ENCODE measurements around the gene MIS12. TPM values are rescaled to one million over a fixed set of nuclear protein-coding genes. Genes with fewer than 3 reads are reported as not detected.

MIS12 gene
- polyA plus RNA-seq, 3 donors, result 6.9 to 10.8 (median 8.9) TPM

DNA sequence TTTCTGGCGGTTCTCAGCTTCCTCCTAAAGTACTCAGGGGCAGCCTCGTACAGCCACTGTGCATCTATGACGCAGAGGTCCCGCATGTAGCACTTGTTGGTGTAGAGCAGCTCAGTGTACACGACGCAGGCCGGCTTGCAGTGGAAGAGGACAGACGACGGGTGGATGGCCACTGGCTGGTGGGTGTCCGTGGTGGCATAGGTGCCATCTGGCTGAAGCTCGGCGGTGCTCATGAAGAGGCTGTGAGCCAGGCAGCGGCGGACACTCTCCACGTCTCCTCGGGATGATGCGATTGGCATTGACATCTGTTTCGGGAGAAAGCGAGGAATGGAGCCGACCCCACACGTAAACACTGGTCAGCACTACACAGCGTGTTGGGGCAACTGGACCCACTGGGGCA is 42.2 kb upstream of the MIS12 start:
- peaks cover 0 to 1% (median 0%) of the 10 kb centered on the region in 3 donors for H3K27me3 Mint-ChIP-seq (ENCODE audit: low read depth in 3 of 3)
- no peaks in the 10 kb centered on the region for H3K9me3 ChIP-seq (replicated peaks in 1 of 2; ENCODE audit: control insufficient read depth in 1 of 2, insufficient read depth in 1 of 2, low read length in 2 of 2)
- TF ChIP-seq, protein P1, sequence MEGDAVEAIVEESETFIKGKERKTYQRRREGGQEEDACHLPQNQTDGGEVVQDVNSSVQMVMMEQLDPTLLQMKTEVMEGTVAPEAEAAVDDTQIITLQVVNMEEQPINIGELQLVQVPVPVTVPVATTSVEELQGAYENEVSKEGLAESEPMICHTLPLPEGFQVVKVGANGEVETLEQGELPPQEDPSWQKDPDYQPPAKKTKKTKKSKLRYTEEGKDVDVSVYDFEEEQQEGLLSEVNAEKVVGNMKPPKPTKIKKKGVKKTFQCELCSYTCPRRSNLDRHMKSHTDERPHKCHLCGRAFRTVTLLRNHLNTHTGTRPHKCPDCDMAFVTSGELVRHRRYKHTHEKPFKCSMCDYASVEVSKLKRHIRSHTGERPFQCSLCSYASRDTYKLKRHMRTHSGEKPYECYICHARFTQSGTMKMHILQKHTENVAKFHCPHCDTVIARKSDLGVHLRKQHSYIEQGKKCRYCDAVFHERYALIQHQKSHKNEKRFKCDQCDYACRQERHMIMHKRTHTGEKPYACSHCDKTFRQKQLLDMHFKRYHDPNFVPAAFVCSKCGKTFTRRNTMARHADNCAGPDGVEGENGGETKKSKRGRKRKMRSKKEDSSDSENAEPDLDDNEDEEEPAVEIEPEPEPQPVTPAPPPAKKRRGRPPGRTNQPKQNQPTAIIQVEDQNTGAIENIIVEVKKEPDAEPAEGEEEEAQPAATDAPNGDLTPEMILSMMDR (IDR thresholded peaks at IDR 0.05), result no peak
- WGBS (ENCODE audit: insufficient coverage), result 93% methylated on average over 22 of the region's 22 CpGs
- no peaks in the 10 kb centered on the region for H3K79me2 ChIP-seq (ENCODE audit: insufficient read depth, low read length)
- no peak overlapping the region for H3K27ac Mint-ChIP-seq
- H3K9me3 Mint-ChIP-seq, result no peaks in the 10 kb centered on the region
- intact Hi-C loops (cut with micrococcal nuclease), result no loop called here
- peaks cover 50 to 80% of the 10 kb centered on the region in 2 donors for H3K36me3 ChIP-seq (replicated peaks in 1 of 2; ENCODE audit: control insufficient read depth in 1 of 2, insufficient read depth in 2 of 2, low read length in 2 of 2)
- peaks cover 55 to 62% of the 10 kb centered on the region in 2 donors for H3K36me3 Mint-ChIP-seq
- DNase-seq, result no peak
- H3K4me1 Mint-ChIP-seq, result peaks cover 8% of the 10 kb centered on the region
- H3K4me1 ChIP-seq (ENCODE audit: control insufficient read depth in 1 of 2, insufficient read depth in 2 of 2, low read length in 2 of 2), result peaks cover 5 to 6% of the 10 kb centered on the region in 2 donors
- no peak overlapping the region for H2AFZ ChIP-seq (ENCODE audit: insufficient read depth, low read depth, low read length, poor library complexity, severe bottlenecking)
- no peaks in the 10 kb centered on the region for H3K27me3 ChIP-seq (ENCODE audit: control insufficient read depth in 2 of 2, insufficient read depth in 2 of 2, low read length in 2 of 2)
- no peak overlapping the region for H3K4me3 Mint-ChIP-seq
- no peak overlapping the region for H3K9ac ChIP-seq (ENCODE audit: insufficient read depth, low read length, poor library complexity, severe bottlenecking)
- no peak overlapping the region for H3K27ac ChIP-seq (ENCODE audit: low read depth in 1 of 2, low read length in 2 of 2)
- H4K20me1 ChIP-seq (ENCODE audit: insufficient read depth, low read length), result no peaks in the 10 kb centered on the region
- no peak overlapping the region for H3K4me3 ChIP-seq (replicated peaks in 1 of 3; ENCODE audit: low read depth in 2 of 3, low read length in 3 of 3)
- no peak overlapping the region for H3K4me2 ChIP-seq (replicated peaks; ENCODE audit: extremely low read depth, low read length, poor library complexity, severe bottlenecking)

DNA sequence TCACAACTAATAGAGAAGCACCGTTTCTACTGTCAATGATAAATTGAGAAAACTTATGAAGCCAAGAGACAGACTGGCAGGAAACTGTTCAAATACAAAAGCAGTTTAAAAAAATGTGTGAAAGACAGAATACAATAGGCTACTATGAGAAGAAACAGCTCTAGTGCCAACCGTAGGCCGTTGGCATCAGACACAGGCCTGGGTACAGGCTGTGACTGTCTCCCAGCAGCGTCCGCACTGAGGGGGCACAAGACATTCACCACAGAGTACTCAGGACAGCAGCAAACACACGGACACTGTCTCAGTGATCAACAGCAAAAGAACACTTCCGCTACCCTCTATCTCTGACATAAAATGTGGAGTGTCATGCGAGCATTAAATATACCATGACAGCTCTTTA is 39.6 kb upstream of the MIS12 start:
- H3K4me3 ChIP-seq (replicated peaks in 1 of 3; ENCODE audit: low read depth in 2 of 3, low read length in 3 of 3), result no peak overlapping the region
- Mint-ChIP-seq H3K36me3 (peaks cover 75 to 83% of the 10 kb centered on the region in 2 donors), H3K27me3 (ENCODE audit: low read depth in 3 of 3) (no peaks in the 10 kb centered on the region), H3K27ac (no peak overlapping the region), H3K4me1 (no peaks in the 10 kb centered on the region), H3K4me3 (no peak overlapping the region), H3K9me3 (no peaks in the 10 kb centered on the region)
- intact Hi-C loops (cut with micrococcal nuclease), result no loop called here
- H3K27me3 ChIP-seq (ENCODE audit: control insufficient read depth in 2 of 2, insufficient read depth in 2 of 2, low read length in 2 of 2), result no peaks in the 10 kb centered on the region
- TF ChIP-seq, protein P1 (IDR thresholded peaks at IDR 0.05), result no peak
- H3K9me3 ChIP-seq (replicated peaks in 1 of 2; ENCODE audit: control insufficient read depth in 1 of 2, insufficient read depth in 1 of 2, low read length in 2 of 2), result no peaks in the 10 kb centered on the region
- no peak overlapping the region for H3K9ac ChIP-seq (ENCODE audit: insufficient read depth, low read length, poor library complexity, severe bottlenecking)
- 100% methylated on average over 3 of the region's 8 CpGs for WGBS (ENCODE audit: insufficient coverage)
- H3K4me1 ChIP-seq (ENCODE audit: control insufficient read depth in 1 of 2, insufficient read depth in 2 of 2, low read length in 2 of 2), result no peaks in the 10 kb centered on the region
- H3K4me2 ChIP-seq (replicated peaks; ENCODE audit: extremely low read depth, low read length, poor library complexity, severe bottlenecking), result no peak overlapping the region
- DNase-seq, result no peak
- peaks cover 66 to 95% of the 10 kb centered on the region in 2 donors for H3K36me3 ChIP-seq (replicated peaks in 1 of 2; ENCODE audit: control insufficient read depth in 1 of 2, insufficient read depth in 2 of 2, low read length in 2 of 2)
- H4K20me1 ChIP-seq (ENCODE audit: insufficient read depth, low read length), result no peaks in the 10 kb centered on the region
- no peak overlapping the region for H3K27ac ChIP-seq (ENCODE audit: low read depth in 1 of 2, low read length in 2 of 2)
- H2AFZ ChIP-seq (ENCODE audit: insufficient read depth, low read depth, low read length, poor library complexity, severe bottlenecking), result no peak overlapping the region
- no peaks in the 10 kb centered on the region for H3K79me2 ChIP-seq (ENCODE audit: insufficient read depth, low read length)

All from CD14-positive monocyte (primary cell).